Measurements from ENCODE around the gene ACTL8.

DNA sequence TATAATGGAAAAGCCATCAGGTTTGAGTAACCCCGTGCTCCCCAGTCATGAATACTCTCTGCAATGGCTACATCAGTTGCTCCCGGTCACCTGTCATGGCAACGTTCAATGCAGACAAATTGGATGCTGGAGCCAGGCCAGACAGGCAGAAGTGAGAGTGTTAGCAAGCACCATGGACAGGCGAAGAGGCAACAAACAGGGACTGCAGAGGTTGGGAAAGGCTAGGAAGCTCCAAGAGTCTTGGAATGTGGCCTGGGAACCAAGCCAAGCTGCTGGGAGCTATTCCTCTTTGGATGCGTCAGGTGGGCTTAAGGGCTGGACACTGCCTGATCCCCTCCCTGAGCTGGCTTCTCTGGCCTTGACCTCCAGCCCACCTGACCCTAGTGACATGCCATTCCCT lies 102.9 kb downstream of the ACTL8 start:
- TF ChIP-seq, protein P1, sequence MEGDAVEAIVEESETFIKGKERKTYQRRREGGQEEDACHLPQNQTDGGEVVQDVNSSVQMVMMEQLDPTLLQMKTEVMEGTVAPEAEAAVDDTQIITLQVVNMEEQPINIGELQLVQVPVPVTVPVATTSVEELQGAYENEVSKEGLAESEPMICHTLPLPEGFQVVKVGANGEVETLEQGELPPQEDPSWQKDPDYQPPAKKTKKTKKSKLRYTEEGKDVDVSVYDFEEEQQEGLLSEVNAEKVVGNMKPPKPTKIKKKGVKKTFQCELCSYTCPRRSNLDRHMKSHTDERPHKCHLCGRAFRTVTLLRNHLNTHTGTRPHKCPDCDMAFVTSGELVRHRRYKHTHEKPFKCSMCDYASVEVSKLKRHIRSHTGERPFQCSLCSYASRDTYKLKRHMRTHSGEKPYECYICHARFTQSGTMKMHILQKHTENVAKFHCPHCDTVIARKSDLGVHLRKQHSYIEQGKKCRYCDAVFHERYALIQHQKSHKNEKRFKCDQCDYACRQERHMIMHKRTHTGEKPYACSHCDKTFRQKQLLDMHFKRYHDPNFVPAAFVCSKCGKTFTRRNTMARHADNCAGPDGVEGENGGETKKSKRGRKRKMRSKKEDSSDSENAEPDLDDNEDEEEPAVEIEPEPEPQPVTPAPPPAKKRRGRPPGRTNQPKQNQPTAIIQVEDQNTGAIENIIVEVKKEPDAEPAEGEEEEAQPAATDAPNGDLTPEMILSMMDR (IDR thresholded peaks at IDR 0.05; ENCODE audit: low read depth, low read length): no peak
- TF ChIP-seq EZH2phosphoT487 (IDR thresholded peaks at IDR 0.05; ENCODE audit: low read depth): no peak
